Measurements from ENCODE around the gene P2RY11. TPM values are rescaled to one million over a fixed set of nuclear protein-coding genes. Genes with fewer than 3 reads are reported as not detected.

The P2RY11 gene
- polyA plus RNA-seq, 4 donors = 10.3 to 17.2 (median 14.0) TPM

- DNase-seq (ENCODE audit: low read depth in 4 of 4, low spot score in 2 of 4) = no peak
Observed at GRCh38 chr19:10137751-10138682, 26.5 kb downstream of the P2RY11 start.

GRCh38 chr19:10138879-10139795, 27.6 kb downstream of the P2RY11 start:
- DNase-seq (ENCODE audit: low read depth in 4 of 4, low spot score in 2 of 4) = no peak

GRCh38 chr19:10139952-10140351, 28.5 kb downstream of the P2RY11 start:
- DNase-seq (ENCODE audit: low read depth in 4 of 4, low spot score in 2 of 4) = no peak

DNA sequence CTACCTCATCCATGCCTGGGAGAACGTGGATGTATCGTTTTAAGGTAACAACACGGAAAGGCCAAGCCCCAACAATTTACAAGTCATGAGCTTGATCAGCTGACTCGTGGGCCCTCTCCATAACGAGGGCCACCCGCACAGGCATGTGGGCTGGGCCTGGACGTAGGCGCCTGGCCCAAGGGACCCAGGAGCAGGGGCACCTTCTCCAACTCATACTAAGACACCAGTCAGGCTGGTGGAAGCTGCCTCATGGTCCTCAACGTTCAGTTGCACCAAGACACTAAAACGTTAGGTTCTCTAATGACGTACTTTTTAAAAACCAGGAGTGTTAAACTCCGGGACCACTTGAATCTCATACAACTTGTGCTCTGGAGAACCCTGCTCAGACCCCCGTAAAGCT, 30.0 kb downstream of the P2RY11 start:
- no peak for DNase-seq (ENCODE audit: low read depth in 4 of 4, low spot score in 2 of 4)

DNA sequence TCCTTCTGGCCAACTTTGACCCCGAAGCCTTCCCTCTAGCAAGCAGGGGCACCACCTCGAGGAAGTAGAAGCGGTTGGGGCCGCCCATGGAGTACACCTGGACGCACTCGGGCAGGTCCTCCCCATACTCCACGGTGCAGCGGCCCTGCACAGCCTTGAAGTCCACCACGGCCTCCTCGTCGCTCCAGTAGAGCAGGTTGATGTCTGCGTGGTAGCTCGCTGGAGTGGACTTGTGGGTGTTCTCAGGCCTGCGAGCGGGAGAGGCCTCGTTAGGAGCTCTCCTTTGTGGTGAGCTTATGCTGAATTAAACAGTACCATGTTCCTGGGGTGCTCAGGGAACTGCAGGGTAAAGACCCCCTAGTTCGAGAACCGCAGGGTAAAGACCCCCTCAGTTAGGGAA, 30.5 kb downstream of the P2RY11 start:
- no peak for DNase-seq (ENCODE audit: low read depth in 4 of 4, low spot score in 2 of 4)

DNA sequence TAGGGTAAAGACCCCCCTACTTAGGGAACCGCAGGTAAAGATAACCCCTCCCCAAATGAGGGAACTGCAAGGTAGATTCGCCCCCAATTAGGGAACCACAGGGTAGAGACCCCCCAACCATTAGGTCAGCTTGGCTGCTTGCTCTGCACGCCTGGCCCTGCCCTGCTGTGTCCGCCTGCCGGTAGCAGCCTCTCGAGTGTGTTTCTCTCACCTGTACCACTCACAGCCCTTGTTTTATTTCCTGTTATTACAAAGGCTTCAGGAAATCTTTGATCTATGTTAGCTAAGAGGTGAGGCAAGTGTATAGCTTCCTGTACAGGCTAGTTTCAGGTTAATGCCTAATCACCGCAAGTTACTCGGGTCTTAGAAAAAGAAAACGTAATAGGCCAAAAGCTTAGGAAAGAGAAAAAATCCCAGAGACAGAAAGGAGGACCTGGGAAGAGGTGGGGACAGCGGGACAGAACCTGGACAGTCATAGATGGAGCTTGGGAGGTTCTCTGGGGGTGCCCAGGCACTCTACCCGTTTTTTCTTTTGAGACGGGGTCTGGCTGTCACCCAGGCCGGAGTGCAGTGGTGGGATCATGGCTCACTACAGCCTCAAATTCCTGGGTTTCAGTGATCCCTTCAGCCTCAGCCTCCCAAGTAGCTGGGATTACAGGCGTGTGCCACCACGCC, 31.3 kb downstream of the P2RY11 start:
- DNase-seq (ENCODE audit: low read depth in 4 of 4, low spot score in 2 of 4) = no peak

DNA sequence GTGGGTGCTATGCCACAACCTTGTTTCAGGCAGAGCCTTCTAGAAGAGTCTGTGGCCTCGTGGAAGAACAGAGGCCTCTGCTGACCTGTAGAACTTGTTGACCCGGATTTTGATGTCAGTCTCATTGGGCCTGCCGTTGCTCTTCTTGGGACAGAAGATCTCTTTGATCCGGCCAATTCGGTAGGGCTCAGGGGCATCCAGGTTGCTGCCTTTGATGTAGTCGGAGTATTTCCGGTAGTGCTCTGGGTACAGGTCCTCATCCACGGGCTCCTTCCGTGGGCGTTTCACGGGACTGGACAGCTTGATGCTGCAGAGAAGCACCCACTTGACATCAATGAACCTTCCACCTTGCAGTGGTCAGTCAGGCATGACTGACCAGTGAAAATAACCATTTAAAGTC, 32.2 kb downstream of the P2RY11 start:
- no peak for DNase-seq (ENCODE audit: low read depth in 4 of 4, low spot score in 2 of 4)

GRCh38 chr19:10144361-10144760, 32.9 kb downstream of the P2RY11 start:
- DNase-seq (ENCODE audit: low read depth in 4 of 4, low spot score in 2 of 4) = no peak

- DNase-seq (ENCODE audit: low read depth in 4 of 4, low spot score in 2 of 4) = no peak
Observed at GRCh38 chr19:10145031-10145430, 33.5 kb downstream of the P2RY11 start.

GRCh38 chr19:10146142-10146541, 34.6 kb downstream of the P2RY11 start:
- DNase-seq (ENCODE audit: low read depth in 4 of 4, low spot score in 2 of 4) = no peak

DNA sequence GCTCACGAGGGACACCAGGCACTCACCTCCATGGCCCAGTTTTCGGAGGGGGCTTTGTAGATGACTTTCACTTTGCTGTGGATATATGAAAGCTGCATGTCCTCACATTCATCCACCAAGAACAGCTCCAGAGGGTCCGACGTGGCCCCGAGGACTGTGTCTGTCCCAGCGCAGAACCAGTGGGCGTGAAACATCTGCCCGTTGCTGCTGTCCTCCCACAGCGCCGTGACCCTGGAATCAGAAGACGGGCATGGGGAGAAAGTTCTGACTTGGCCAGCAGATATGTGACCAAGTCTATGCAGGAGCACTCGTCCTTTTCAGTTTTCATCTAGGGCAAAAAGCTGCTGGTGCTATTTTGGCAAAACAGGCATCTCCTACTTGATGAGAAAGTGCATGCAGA, 37.9 kb downstream of the P2RY11 start:
- DNase-seq (ENCODE audit: low read depth in 4 of 4, low spot score in 2 of 4) = no peak

- no peak for DNase-seq (ENCODE audit: low read depth in 4 of 4, low spot score in 2 of 4)
Observed at GRCh38 chr19:10151521-10151920, 40.0 kb downstream of the P2RY11 start.

GRCh38 chr19:10152100-10152499, 40.6 kb downstream of the P2RY11 start:
- DNase-seq (ENCODE audit: low read depth in 4 of 4, low spot score in 2 of 4) = no peak

DNA sequence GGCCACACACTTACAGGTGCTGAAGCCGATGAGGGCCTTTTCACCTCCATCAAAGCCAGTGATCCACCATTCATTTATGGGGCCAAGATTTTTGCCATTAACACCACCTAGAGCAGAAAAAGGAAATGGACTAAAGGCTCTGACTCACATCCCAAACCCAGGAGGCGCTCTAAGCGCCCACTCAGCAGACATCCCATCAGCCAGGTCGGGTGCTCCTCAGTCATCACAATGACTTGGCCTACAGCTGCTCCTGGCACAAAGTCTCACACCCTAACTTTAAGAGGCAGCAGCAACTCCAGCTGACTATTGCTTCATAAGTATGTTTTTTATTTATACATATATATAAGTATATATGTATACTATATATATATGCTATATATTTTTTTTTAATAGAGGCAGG, 44.3 kb downstream of the P2RY11 start:
- no peak for DNase-seq (ENCODE audit: low read depth in 4 of 4, low spot score in 2 of 4)

DNA sequence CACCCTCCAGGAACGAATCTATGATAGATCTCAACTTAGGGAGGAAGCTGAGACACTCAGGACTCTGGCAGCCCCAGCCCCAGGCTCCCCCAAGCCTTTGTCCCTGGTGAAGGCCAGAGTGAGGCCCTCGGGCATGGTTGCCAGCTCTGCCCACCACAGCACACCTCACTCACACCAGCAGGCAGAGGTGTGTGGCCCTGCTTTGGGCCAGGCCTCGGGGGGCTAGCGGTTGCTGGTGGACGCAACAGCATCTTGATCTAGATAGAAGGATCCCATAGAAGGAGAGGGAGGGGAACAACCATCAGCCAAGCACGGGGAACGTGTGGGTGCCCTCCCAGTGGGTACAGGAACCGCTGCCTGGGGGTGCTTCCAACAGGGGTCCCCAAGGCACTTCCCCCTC, 46.6 kb downstream of the P2RY11 start:
- DNase-seq (ENCODE audit: low read depth in 4 of 4, low spot score in 2 of 4) = no peak

- DNase-seq (ENCODE audit: low read depth in 4 of 4, low spot score in 2 of 4) = no peak
Observed at GRCh38 chr19:10158485-10158884, 47.0 kb downstream of the P2RY11 start.

GRCh38 chr19:10159610-10160009, 48.1 kb downstream of the P2RY11 start:
- DNase-seq (ENCODE audit: low read depth in 4 of 4, low spot score in 2 of 4) = no peak

DNA sequence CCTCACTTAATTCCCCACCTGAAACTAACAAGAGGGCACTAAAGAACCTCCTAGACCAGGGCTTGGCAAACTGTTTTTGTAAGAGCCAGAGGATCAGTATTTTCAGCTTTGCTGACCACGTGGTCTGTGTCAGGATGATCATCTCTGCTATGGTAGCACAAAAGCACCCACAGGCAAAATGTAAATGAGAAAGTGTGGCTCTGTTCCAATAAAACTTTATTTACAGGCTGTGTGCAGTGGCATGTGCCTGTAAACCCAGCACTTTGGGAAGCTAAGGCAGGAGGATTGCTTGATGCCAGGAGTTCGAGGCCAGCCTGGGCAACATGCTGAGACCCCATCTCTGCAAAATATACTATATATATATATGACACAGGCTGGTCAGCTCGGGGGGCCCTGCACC, 52.0 kb downstream of the P2RY11 start:
- DNase-seq (ENCODE audit: low read depth in 4 of 4, low spot score in 2 of 4) = no peak
